ENCODE results near the gene OR52E1. TPM values are rescaled to one million over a fixed set of nuclear protein-coding genes. Genes with fewer than 3 reads are reported as not detected.

The OR52E1 gene
- total RNA-seq, 4 donors from 2014 or later: not detected

- intact Hi-C loops (cut with DNase I): no loop called here
- DNase-seq (ENCODE audit: extremely low spot score): no peak
- no peaks in the 10 kb centered on the region for H3K4me1 ChIP-seq
- TF ChIP-seq CTCF (IDR thresholded peaks at IDR 0.05): no peak
- TF ChIP-seq EP300 (IDR thresholded peaks at IDR 0.05): no peak
- no peak for TF ChIP-seq POLR2AphosphoS5 (IDR thresholded peaks at IDR 0.05)
- no peak for TF ChIP-seq POLR2A (IDR thresholded peaks at IDR 0.05; ENCODE audit: low read depth)
- no peaks in the 10 kb centered on the region for H3K9me3 ChIP-seq
- WGBS: 68% methylated on average over 4 of the region's 4 CpGs
- no peak overlapping the region for H3K27ac ChIP-seq (replicated peaks in 1 of 4)
- H3K27me3 ChIP-seq: no peaks in the 10 kb centered on the region
- H3K4me3 ChIP-seq: no peak overlapping the region
- H3K36me3 ChIP-seq: no peaks in the 10 kb centered on the region
These were observed 28.5 kb upstream of the OR52E1 start for GRCh38 chr11:5040876-5041275.

- H3K4me1 ChIP-seq: no peaks in the 10 kb centered on the region
- H3K27ac ChIP-seq (replicated peaks in 1 of 4): no peak overlapping the region
- no peak overlapping the region for H3K4me3 ChIP-seq
- no peaks in the 10 kb centered on the region for H3K9me3 ChIP-seq
- no peaks in the 10 kb centered on the region for H3K36me3 ChIP-seq
- WGBS: 94% methylated on average over 3 of the region's 3 CpGs
- TF ChIP-seq EP300 (IDR thresholded peaks at IDR 0.05): no peak
- no peak for TF ChIP-seq POLR2A (IDR thresholded peaks at IDR 0.05; ENCODE audit: low read depth)
- TF ChIP-seq CTCF (IDR thresholded peaks at IDR 0.05): no peak
- TF ChIP-seq POLR2AphosphoS5 (IDR thresholded peaks at IDR 0.05): no peak
- no peak for DNase-seq (ENCODE audit: extremely low spot score)
- intact Hi-C loops (cut with DNase I): no loop called here
- H3K27me3 ChIP-seq: no peaks in the 10 kb centered on the region
These were observed 27.3 kb upstream of the OR52E1 start for GRCh38 chr11:5042091-5042490.

GRCh38 chr11:5043380-5043779 is 26.0 kb upstream of the OR52E1 start:
- no peaks in the 10 kb centered on the region for H3K27me3 ChIP-seq
- no peaks in the 10 kb centered on the region for H3K4me1 ChIP-seq
- no peak for DNase-seq (ENCODE audit: extremely low spot score)
- H3K9me3 ChIP-seq: no peaks in the 10 kb centered on the region
- H3K4me3 ChIP-seq: no peak overlapping the region
- TF ChIP-seq EP300 (IDR thresholded peaks at IDR 0.05) (no peak), CTCF (IDR thresholded peaks at IDR 0.05) (no peak), POLR2A (IDR thresholded peaks at IDR 0.05; ENCODE audit: low read depth) (no peak), POLR2AphosphoS5 (IDR thresholded peaks at IDR 0.05) (no peak)
- H3K36me3 ChIP-seq: no peaks in the 10 kb centered on the region
- no peak overlapping the region for H3K27ac ChIP-seq (replicated peaks in 1 of 4)
- intact Hi-C loops (cut with DNase I): no loop called here
- WGBS: 51% methylated on average over 2 of the region's 2 CpGs

GRCh38 chr11:5046226-5046625 is 23.1 kb upstream of the OR52E1 start, which contains the start of gene OR52J3:
Gene OR52J3, plus strand, starts transcription at chr11:5046526. Its CDS starts 0 bp downstream, at chr11:5046526.
- WGBS: 65% methylated on average over 1 of the region's 1 CpG

More at GRCh38 chr11:5046226-5046625, 23.1 kb upstream of the OR52E1 start, which contains the start of gene OR52J3:
- no peak for TF ChIP-seq EP300 (IDR thresholded peaks at IDR 0.05)
- no peak for TF ChIP-seq POLR2AphosphoS5 (IDR thresholded peaks at IDR 0.05)
- TF ChIP-seq POLR2A (IDR thresholded peaks at IDR 0.05; ENCODE audit: low read depth): no peak
- TF ChIP-seq CTCF (IDR thresholded peaks at IDR 0.05): no peak
- Histone ChIP-seq H3K27ac (replicated peaks in 1 of 4) (no peak within 1 kb of the TSS), H3K4me1 (no peaks in the 10 kb centered on the region), H3K36me3 (no peaks in the 10 kb centered on the region), H3K4me3 (no peak within 1 kb of the TSS), H3K9me3 (no peaks in the 10 kb centered on the region), H3K27me3 (no peaks in the 10 kb centered on the region)
- DNase-seq (ENCODE audit: extremely low spot score): no peak
- intact Hi-C loops (cut with DNase I): no loop called here

Measured in esophagus muscularis mucosa (tissue), 4 donors.